ENCODE measurements around the gene PAQR9. TPM values are rescaled to one million over a fixed set of nuclear protein-coding genes. Genes with fewer than 3 reads are reported as not detected.

The PAQR9 gene
- total RNA-seq, 1 experiment from 2014 or later, result not detected

DNA sequence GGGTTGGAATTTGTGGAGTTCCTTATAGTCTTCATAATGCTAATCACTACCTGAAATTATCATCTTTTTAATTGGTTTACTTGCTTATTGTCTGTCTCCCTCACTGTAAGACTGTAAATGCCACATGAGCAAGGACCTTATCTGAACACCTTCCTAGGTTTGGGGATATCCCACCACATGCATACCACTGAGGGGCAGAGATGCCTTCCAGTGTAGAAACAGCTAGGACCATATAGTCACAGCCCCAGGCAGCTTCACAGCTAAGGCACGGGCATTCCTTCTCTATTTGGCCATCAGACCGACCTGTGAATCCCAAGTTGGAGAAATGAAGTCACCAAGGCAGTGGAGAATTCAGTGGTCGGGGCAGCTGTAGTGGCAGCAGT, 28.6 kb downstream of the PAQR9 start:
- Mint-ChIP-seq H3K4me3 (ENCODE audit: unreplicated experiment) (no peak overlapping the region), H3K27me3 (ENCODE audit: insufficient read depth, unreplicated experiment) (no peaks in the 10 kb centered on the region), H3K27ac (ENCODE audit: low read depth, unreplicated experiment) (no peak overlapping the region), H3K9me3 (ENCODE audit: unreplicated experiment) (no peaks in the 10 kb centered on the region), H3K36me3 (ENCODE audit: insufficient read depth, unreplicated experiment) (no peaks in the 10 kb centered on the region), H3K4me1 (ENCODE audit: insufficient read depth, unreplicated experiment) (no peaks in the 10 kb centered on the region)
- CTCF ChIA-PET, result interaction anchor here (1.3 kb wide), 1 partner anchor 91 kb away, joined by 3 read pairs; no protein-coding TSS in a partner anchor
- POLR2A ChIA-PET, result no interaction called here
- BruUV-seq (replicated peaks), result no TSS peak
- TF ChIP-seq, protein P1, sequence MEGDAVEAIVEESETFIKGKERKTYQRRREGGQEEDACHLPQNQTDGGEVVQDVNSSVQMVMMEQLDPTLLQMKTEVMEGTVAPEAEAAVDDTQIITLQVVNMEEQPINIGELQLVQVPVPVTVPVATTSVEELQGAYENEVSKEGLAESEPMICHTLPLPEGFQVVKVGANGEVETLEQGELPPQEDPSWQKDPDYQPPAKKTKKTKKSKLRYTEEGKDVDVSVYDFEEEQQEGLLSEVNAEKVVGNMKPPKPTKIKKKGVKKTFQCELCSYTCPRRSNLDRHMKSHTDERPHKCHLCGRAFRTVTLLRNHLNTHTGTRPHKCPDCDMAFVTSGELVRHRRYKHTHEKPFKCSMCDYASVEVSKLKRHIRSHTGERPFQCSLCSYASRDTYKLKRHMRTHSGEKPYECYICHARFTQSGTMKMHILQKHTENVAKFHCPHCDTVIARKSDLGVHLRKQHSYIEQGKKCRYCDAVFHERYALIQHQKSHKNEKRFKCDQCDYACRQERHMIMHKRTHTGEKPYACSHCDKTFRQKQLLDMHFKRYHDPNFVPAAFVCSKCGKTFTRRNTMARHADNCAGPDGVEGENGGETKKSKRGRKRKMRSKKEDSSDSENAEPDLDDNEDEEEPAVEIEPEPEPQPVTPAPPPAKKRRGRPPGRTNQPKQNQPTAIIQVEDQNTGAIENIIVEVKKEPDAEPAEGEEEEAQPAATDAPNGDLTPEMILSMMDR (IDR thresholded peaks at IDR 0.05; ENCODE audit: unreplicated experiment), result no peak
- intact Hi-C loops (cut with micrococcal nuclease), result no loop called here
- DNase-seq (ENCODE audit: unreplicated experiment), result no peak

DNA sequence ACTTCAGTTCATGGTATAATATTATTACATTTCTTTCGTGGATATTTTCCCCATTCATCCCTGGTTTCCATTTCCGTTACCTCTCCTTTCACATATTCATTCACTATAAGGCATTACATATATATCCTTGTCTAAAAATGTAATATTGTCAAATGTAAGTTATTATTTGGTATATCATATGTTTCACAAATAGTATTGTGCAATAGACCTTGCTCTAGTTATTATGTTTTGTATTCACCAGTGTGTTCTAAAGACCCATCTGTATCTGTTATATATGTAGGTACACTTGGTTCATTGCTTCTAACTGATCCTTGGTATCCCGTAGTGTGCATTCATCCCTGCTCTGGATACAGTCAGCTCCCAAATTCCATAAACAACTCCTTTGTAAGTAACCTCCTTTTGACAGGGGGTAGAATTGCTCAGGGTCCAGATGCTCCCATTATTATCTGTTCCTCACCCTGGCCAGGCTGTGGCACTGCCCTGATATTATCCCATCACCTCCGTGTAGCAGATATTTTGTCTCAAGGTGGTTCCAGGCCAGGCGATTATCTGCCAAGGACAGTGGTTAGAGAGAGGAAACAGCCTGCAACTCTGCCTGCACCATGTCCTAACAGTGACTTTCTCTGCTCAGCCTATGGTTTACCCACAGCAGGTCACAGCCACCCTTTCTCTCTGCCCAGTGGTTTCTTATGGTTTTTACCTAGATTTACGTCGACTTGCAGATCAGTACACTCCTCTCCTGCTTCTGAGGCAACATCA, 29.2 kb downstream of the PAQR9 start:
- DNase-seq (ENCODE audit: unreplicated experiment), result no peak
- no peak overlapping the region for H3K4me3 Mint-ChIP-seq (ENCODE audit: unreplicated experiment)
- H3K4me1 Mint-ChIP-seq (ENCODE audit: insufficient read depth, unreplicated experiment), result no peaks in the 10 kb centered on the region
- ChIA-PET CTCF (no interaction called here), POLR2A (no interaction called here)
- H3K27ac Mint-ChIP-seq (ENCODE audit: low read depth, unreplicated experiment), result no peak overlapping the region
- no peaks in the 10 kb centered on the region for H3K27me3 Mint-ChIP-seq (ENCODE audit: insufficient read depth, unreplicated experiment)
- no peaks in the 10 kb centered on the region for H3K9me3 Mint-ChIP-seq (ENCODE audit: unreplicated experiment)
- no peaks in the 10 kb centered on the region for H3K36me3 Mint-ChIP-seq (ENCODE audit: insufficient read depth, unreplicated experiment)
- TF ChIP-seq, protein P1 (IDR thresholded peaks at IDR 0.05; ENCODE audit: unreplicated experiment), result no peak
- no TSS peak for BruUV-seq (replicated peaks)
- intact Hi-C loops (cut with micrococcal nuclease), result no loop called here

DNA sequence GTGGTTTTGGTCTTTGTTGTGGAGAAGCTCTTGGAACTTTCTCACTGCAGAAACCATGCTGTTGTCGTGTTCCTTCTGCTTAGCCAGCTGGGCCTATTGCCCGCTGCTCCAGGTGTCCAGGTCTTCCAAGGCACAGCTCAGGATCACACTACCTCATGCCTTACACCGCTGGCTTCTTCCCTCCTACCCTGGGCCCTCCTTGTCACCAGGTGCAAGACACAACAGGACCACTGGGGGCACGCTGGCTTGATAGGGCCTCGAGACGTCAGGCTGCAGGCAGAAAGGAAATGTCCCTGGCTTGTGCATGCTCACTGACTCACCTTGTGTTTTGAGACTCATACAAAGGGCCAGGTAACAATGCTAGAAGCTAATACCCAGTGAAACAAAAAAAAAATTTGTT, 32.3 kb downstream of the PAQR9 start:
- intact Hi-C loops (cut with micrococcal nuclease), result no loop called here
- no peaks in the 10 kb centered on the region for H3K36me3 Mint-ChIP-seq (ENCODE audit: insufficient read depth, unreplicated experiment)
- POLR2A ChIA-PET, result interaction anchor here (0.6 kb wide), 1 partner anchor 84 kb away, joined by 3 read pairs; no protein-coding TSS in a partner anchor
- no peaks in the 10 kb centered on the region for H3K9me3 Mint-ChIP-seq (ENCODE audit: unreplicated experiment)
- H3K27me3 Mint-ChIP-seq (ENCODE audit: insufficient read depth, unreplicated experiment), result no peaks in the 10 kb centered on the region
- TF ChIP-seq, protein P1 (IDR thresholded peaks at IDR 0.05; ENCODE audit: unreplicated experiment), result no peak
- no peak overlapping the region for H3K27ac Mint-ChIP-seq (ENCODE audit: low read depth, unreplicated experiment)
- DNase-seq (ENCODE audit: unreplicated experiment), result no peak
- no TSS peak for BruUV-seq (replicated peaks)
- H3K4me1 Mint-ChIP-seq (ENCODE audit: insufficient read depth, unreplicated experiment), result no peaks in the 10 kb centered on the region
- CTCF ChIA-PET, result interaction anchor here (0.6 to 4.0 kb wide), 17 partner anchors 9 to 1097 kb away, joined by 3 to 38 read pairs (median 4); no protein-coding TSS in a partner anchor
- no peak overlapping the region for H3K4me3 Mint-ChIP-seq (ENCODE audit: unreplicated experiment)

DNA sequence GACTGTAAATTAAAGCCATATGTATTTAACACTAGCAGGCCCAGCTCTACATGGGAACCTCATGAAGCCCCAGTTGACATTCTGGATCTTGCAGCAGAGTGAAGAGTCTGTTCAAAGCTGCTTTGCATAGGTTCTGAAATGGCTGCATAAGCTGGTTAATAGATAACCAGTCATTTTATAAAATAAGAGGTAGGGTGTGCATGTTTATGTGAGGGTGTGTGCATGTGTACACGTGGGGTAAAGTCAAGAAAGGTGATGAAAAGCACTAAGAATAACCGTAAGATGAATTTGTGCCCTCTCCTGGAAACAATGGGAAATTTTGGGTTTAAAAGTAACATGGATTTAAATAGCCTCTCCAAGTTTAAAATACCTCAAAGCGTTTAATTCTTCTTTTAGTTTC, 33.0 kb downstream of the PAQR9 start:
- ChIA-PET CTCF (interaction anchor here (0.5 to 4.0 kb wide), 14 partner anchors 10 to 117 kb away, joined by 3 to 38 read pairs (median 4); no protein-coding TSS in a partner anchor), POLR2A (interaction anchor here (0.6 kb wide), 1 partner anchor 32 kb away, joined by 3 read pairs; no protein-coding TSS in a partner anchor)
- no peaks in the 10 kb centered on the region for H3K27me3 Mint-ChIP-seq (ENCODE audit: insufficient read depth, unreplicated experiment)
- no peak for DNase-seq (ENCODE audit: unreplicated experiment)
- peaks cover 5% of the 10 kb centered on the region for H3K4me1 Mint-ChIP-seq (ENCODE audit: insufficient read depth, unreplicated experiment)
- H3K36me3 Mint-ChIP-seq (ENCODE audit: insufficient read depth, unreplicated experiment), result no peaks in the 10 kb centered on the region
- H3K9me3 Mint-ChIP-seq (ENCODE audit: unreplicated experiment), result no peaks in the 10 kb centered on the region
- H3K27ac Mint-ChIP-seq (ENCODE audit: low read depth, unreplicated experiment), result no peak overlapping the region
- intact Hi-C loops (cut with micrococcal nuclease), result loop anchor here (1.0 kb wide), 1 partner anchor 102 kb away; no protein-coding TSS in a partner anchor
- H3K4me3 Mint-ChIP-seq (ENCODE audit: unreplicated experiment), result no peak overlapping the region
- TF ChIP-seq, protein P1 (IDR thresholded peaks at IDR 0.05; ENCODE audit: unreplicated experiment), result no peak
- BruUV-seq (replicated peaks), result no TSS peak
